GM23338 (cell line): Measurements from ENCODE around the gene RUSC1. TPM values are rescaled to one million over a fixed set of nuclear protein-coding genes. Genes with fewer than 3 reads are reported as not detected.

Experiments used
- ATAC-seq: fragments of 200-7000 bp; cut with Tn5 transposase; 3 replicates; pipeline ENCODE4 v1.9.1; 2020
- DNase-seq: peaks from one replicate; pipeline ENCODE4 v3.0.0-alpha.2; 2015; ENCODE audit warnings: low spot score
- H2AFZ ChIP-seq: fragments of 200-600 bp; sonication (generic); 2 replicates; pipeline ENCODE4 v1.8.0; 2016; ENCODE audit warnings: antibody characterized with exemption, mild to moderate bottlenecking, moderate library complexity
- H3F3A ChIP-seq: fragments of 200-600 bp; sonication (generic); replicated peaks from 2 replicates; pipeline ENCODE4 v1.8.0; 2017; ENCODE audit warnings: antibody characterized with exemption, mixed run types, low read depth
- H3K27ac ChIP-seq: fragments of 200-600 bp; sonication (generic); 2 replicates; pipeline ENCODE4 v1.6.1; 2016; ENCODE audit warnings: low read depth
- H3K27me3 ChIP-seq: fragments of 200-600 bp; sonication (generic); 2 replicates; pipeline ENCODE4 v1.8.0; 2016; ENCODE audit warnings: mild to moderate bottlenecking, mixed run types, moderate library complexity; ENCODE audit not compliant: insufficient read depth
- H3K36me3 ChIP-seq: fragments of 200-600 bp; sonication (generic); 2 replicates; pipeline ENCODE4 v1.8.0; 2016; ENCODE audit warnings: mild to moderate bottlenecking; ENCODE audit not compliant: insufficient read depth
- H3K4me1 ChIP-seq: fragments of 200-600 bp; sonication (generic); 2 replicates; pipeline ENCODE4 v1.8.0; 2016; ENCODE audit warnings: mild to moderate bottlenecking, moderate library complexity; ENCODE audit not compliant: insufficient read depth
- H3K4me2 ChIP-seq: fragments of 200-600 bp; sonication (generic); 2 replicates; pipeline ENCODE4 v1.7.1; 2017; ENCODE audit warnings: mixed run types
- H3K4me3 ChIP-seq: fragments of 200-600 bp; sonication (generic); 2 replicates; pipeline ENCODE4 v1.6.1; 2016; ENCODE audit warnings: mixed run types
- H3K79me2 ChIP-seq: fragments of 200-600 bp; sonication (generic); replicated peaks from 2 replicates; pipeline ENCODE4 v1.8.0; 2017; ENCODE audit warnings: mild to moderate bottlenecking; ENCODE audit not compliant: insufficient read depth
- H3K9me2 ChIP-seq: fragments of 200-600 bp; sonication (generic); 2 replicates; pipeline ENCODE4 v1.8.0; 2017; ENCODE audit not compliant: insufficient read depth
- H4K20me1 ChIP-seq: fragments of 200-600 bp; sonication (generic); replicated peaks from 2 replicates; pipeline ENCODE4 v1.8.0; 2017; ENCODE audit warnings: mild to moderate bottlenecking; ENCODE audit not compliant: insufficient read depth
- H3K27ac Mint-ChIP-seq: 2 replicates; pipeline ENCODE4 v1.8.0; 2020; ENCODE audit warnings: inconsistent platforms, mild to moderate bottlenecking, moderate library complexity, mixed read lengths
- H3K27me3 Mint-ChIP-seq: 3 replicates; pipeline ENCODE4 v1.8.0; 2022; ENCODE audit warnings: low read depth, mild to moderate bottlenecking, moderate library complexity, mixed read lengths, inconsistent platforms; ENCODE audit not compliant: insufficient read depth, poor library complexity
- H3K36me3 Mint-ChIP-seq: 3 replicates; pipeline ENCODE4 v1.8.0; 2021; ENCODE audit warnings: low read depth, mild to moderate bottlenecking, inconsistent platforms, moderate library complexity, mixed read lengths
- H3K4me1 Mint-ChIP-seq: 3 replicates; pipeline ENCODE4 v1.8.0; 2020; ENCODE audit warnings: mild to moderate bottlenecking, inconsistent platforms, mixed read lengths
- H3K4me3 Mint-ChIP-seq: 3 replicates; pipeline ENCODE4 v1.8.0; 2021; ENCODE audit warnings: moderate library complexity, mild to moderate bottlenecking, inconsistent platforms, mixed read lengths
- H3K9me3 Mint-ChIP-seq: 3 replicates; pipeline ENCODE4 v1.8.0; 2020; ENCODE audit warnings: moderate library complexity, mild to moderate bottlenecking, inconsistent platforms, mixed read lengths
- CREB1 ChIP-seq: fragments of 250-450 bp; sonication (Bioruptor Pico); IDR thresholded peaks from 2 replicates; pipeline ENCODE4 v1.5.0; 2020; ENCODE audit warnings: low read depth, mild to moderate bottlenecking, moderate library complexity
- CTCF ChIP-seq, 2 experiments: fragments of 200-600 bp in 1 of 2; sonication (generic) in 1 of 2; conservative IDR thresholded peaks; 2 replicates each; pipeline versions ENCODE4 v1.5.1 to v1.6.1; 2016 to 2017; ENCODE audit warnings: antibody characterized with exemption in 2 of 2, low read depth in 2 of 2, mild to moderate bottlenecking in 2 of 2, moderate library complexity in 1 of 2
- ETS1 ChIP-seq: IDR thresholded peaks from 2 replicates; pipeline ENCODE4 v1.6.1; 2016; ENCODE audit warnings: antibody characterized with exemption
- EZH2phosphoT487 ChIP-seq: fragments of 200-600 bp; sonication (generic); IDR thresholded peaks from one replicate; pipeline ENCODE4 v1.8.1; 2018; ENCODE audit warnings: antibody characterized with exemption; ENCODE audit not compliant: unreplicated experiment
- JUNB ChIP-seq: IDR thresholded peaks from one replicate; pipeline ENCODE4 v1.6.1; 2016; ENCODE audit warnings: antibody characterized with exemption; ENCODE audit not compliant: unreplicated experiment
- POLR2AphosphoS5 ChIP-seq: IDR thresholded peaks from 2 replicates; pipeline ENCODE4 v1.6.1; 2016; ENCODE audit warnings: antibody characterized with exemption, low read depth
- REST ChIP-seq: IDR thresholded peaks from one replicate; pipeline ENCODE4 v1.6.1; 2018; ENCODE audit warnings: antibody characterized with exemption; ENCODE audit not compliant: unreplicated experiment
- STAT1 ChIP-seq: IDR thresholded peaks from one replicate; pipeline ENCODE4 v1.6.1; 2016; ENCODE audit warnings: antibody characterized with exemption; ENCODE audit not compliant: unreplicated experiment
- ZNF331 ChIP-seq: fragments of 250-450 bp; sonication (Bioruptor Pico); IDR thresholded peaks from 2 replicates; pipeline ENCODE4 v1.5.0; 2020; ENCODE audit warnings: low read depth, mild to moderate bottlenecking, moderate library complexity
- polyA plus RNA-seq: library from polyadenylated mRNA; unstranded; fragments of >200 nt; fragmentation: Nextera tagmentation; extraction: Ambion mirVana; gene quantifications from 2 replicates; pipeline ENCODE4 v1.2.1, GENCODE V29; 2016
- total RNA-seq: library from RNA; depleted of rRNA; stranded (reverse); fragments of >200 nt; shearing (Covaris generic); gene quantifications from 2 replicates; pipeline ENCODE4 v1.2.3, GENCODE V29; 2014

RUSC1 gene
- total and polyA plus RNA-seq, 2 experiments from 2014 or later = 53.4 to 87.7 TPM

- peaks cover 28% of the 10 kb centered on the region for H3K4me1 ChIP-seq
- ATAC-seq = peak; percentile 22
- peak overlapping the region; percentile 99 for H3K4me3 ChIP-seq
- Mint-ChIP-seq H3K36me3 (peaks cover 26% of the 10 kb centered on the region), H3K27ac (no peak overlapping the region), H3K27me3 (peaks cover 20% of the 10 kb centered on the region), H3K4me3 (peak overlapping the region; percentile 95), H3K4me1 (peaks cover 41% of the 10 kb centered on the region), H3K9me3 (no peaks in the 10 kb centered on the region)
- H3K27ac ChIP-seq = no peak overlapping the region
- H3F3A ChIP-seq = peaks cover 42% of the 10 kb centered on the region
- peaks cover 7% of the 10 kb centered on the region for H3K27me3 ChIP-seq
- peaks cover 9% of the 10 kb centered on the region for H4K20me1 ChIP-seq
- peaks cover 29% of the 10 kb centered on the region for H3K36me3 ChIP-seq
- H3K4me2 ChIP-seq = peak overlapping the region; percentile 99
- DNase-seq = peak; percentile 95
- H3K9me2 ChIP-seq = no peaks in the 10 kb centered on the region
- TF ChIP-seq POLR2AphosphoS5 (no peak; the same call in 1 of the 2 replicates), CTCF (conservative IDR thresholded peaks at IDR 0.05; ENCODE audit: low read depth in 2 of 2) (peak; percentile 68 to 93), ETS1 (peak; percentile 18; the same call in 1 of the 2 replicates)
- 0 out of 2 replicates have a peak, but pooled peaks cover 5% of the 10 kb centered on the region for H3K79me2 ChIP-seq
- H2AFZ ChIP-seq = no peak overlapping the region; the same call in 1 of the 2 replicates
Observed at GRCh38 chr1:155322953-155323728, 2.4 kb downstream of the RUSC1 start.

- H4K20me1 ChIP-seq = peaks cover 3% of the 10 kb centered on the region
- H3K36me3 ChIP-seq = peaks cover 23% of the 10 kb centered on the region
- Mint-ChIP-seq H3K27ac (peak overlapping the region; percentile 75; the same call in 1 of the 2 replicates), H3K9me3 (no peaks in the 10 kb centered on the region), H3K4me1 (peaks cover 41% of the 10 kb centered on the region), H3K4me3 (peak overlapping the region; percentile 95), H3K27me3 (peaks cover 18% of the 10 kb centered on the region), H3K36me3 (peaks cover 25% of the 10 kb centered on the region)
- peaks cover 7% of the 10 kb centered on the region for H3K27me3 ChIP-seq
- peaks cover 37% of the 10 kb centered on the region for H3F3A ChIP-seq
- ATAC-seq = peak; percentile 33
- H3K27ac ChIP-seq = peak overlapping the region; percentile 96
- H3K9me2 ChIP-seq = no peaks in the 10 kb centered on the region
- DNase-seq = peak; percentile 91
- H3K4me3 ChIP-seq = peak overlapping the region; percentile 99
- peak overlapping the region; percentile 96 for H2AFZ ChIP-seq
- 0 out of 2 replicates have a peak, but pooled peaks cover 5% of the 10 kb centered on the region for H3K79me2 ChIP-seq
- H3K4me2 ChIP-seq = peak overlapping the region; percentile 99
- peaks cover 27% of the 10 kb centered on the region for H3K4me1 ChIP-seq
- TF ChIP-seq STAT1 (no peak), EZH2phosphoT487 (no peak), REST (no peak), ZNF331 (CRISPR knock-in tag) (no peak), CTCF (conservative IDR thresholded peaks at IDR 0.05; ENCODE audit: low read depth in 2 of 2) (no peak), CREB1 (CRISPR knock-in tag) (no peak), ETS1 (no peak), JUNB (no peak)
Observed at GRCh38 chr1:155323729-155324036, 3.0 kb downstream of the RUSC1 start.
